ENCODE results near the gene AKAP9.

DNA sequence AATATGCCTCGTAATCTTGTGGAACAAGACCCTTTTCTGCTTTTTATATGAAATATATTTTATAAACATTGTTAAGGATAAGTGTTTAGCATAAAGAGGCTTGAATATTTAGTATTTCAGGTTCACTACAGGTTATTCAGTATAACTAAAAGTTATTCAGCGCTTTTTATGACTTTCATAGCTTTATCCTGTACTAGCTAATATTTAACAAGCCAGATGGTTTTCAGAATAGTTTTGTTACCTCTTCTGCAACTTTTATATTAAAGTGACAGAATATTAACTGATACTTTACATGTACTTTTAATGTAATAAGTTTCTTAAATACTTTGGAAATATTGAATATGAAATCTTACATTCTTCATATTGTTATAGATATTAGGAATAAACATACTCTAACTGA lies 118.2 kb downstream of the AKAP9 start:
- TF ChIP-seq POLR2A (IDR thresholded peaks at IDR 0.05): no peak
- TF ChIP-seq, protein P1, sequence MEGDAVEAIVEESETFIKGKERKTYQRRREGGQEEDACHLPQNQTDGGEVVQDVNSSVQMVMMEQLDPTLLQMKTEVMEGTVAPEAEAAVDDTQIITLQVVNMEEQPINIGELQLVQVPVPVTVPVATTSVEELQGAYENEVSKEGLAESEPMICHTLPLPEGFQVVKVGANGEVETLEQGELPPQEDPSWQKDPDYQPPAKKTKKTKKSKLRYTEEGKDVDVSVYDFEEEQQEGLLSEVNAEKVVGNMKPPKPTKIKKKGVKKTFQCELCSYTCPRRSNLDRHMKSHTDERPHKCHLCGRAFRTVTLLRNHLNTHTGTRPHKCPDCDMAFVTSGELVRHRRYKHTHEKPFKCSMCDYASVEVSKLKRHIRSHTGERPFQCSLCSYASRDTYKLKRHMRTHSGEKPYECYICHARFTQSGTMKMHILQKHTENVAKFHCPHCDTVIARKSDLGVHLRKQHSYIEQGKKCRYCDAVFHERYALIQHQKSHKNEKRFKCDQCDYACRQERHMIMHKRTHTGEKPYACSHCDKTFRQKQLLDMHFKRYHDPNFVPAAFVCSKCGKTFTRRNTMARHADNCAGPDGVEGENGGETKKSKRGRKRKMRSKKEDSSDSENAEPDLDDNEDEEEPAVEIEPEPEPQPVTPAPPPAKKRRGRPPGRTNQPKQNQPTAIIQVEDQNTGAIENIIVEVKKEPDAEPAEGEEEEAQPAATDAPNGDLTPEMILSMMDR (IDR thresholded peaks at IDR 0.05): no peak
